ENCODE measurements around the gene COL6A1. TPM values are rescaled to one million over a fixed set of nuclear protein-coding genes. Genes with fewer than 3 reads are reported as not detected.

COL6A1 gene
- total RNA-seq, 1 donor from 2014 or later: 226 TPM

- H3K4me3 ChIP-seq (ENCODE audit: low read depth, low read length): no peak overlapping the region
- TF ChIP-seq CTCF (IDR thresholded peaks at IDR 0.05; ENCODE audit: insufficient read depth, low read length, poor library complexity, severe bottlenecking): no peak
- H3K36me3 ChIP-seq (ENCODE audit: control insufficient read depth, insufficient read depth, low read length): no peaks in the 10 kb centered on the region
- DNase-seq (ENCODE audit: low read depth): no peak
- H3K27me3 ChIP-seq (ENCODE audit: control insufficient read depth, insufficient read depth, low read length): peaks cover 2% of the 10 kb centered on the region
Measured at GRCh38 chr21:46048926-46049889, 67.6 kb downstream of the COL6A1 start.

- Histone ChIP-seq H3K36me3 (ENCODE audit: control insufficient read depth, insufficient read depth, low read length) (no peaks in the 10 kb centered on the region), H3K27me3 (ENCODE audit: control insufficient read depth, insufficient read depth, low read length) (peaks cover 2% of the 10 kb centered on the region), H3K4me3 (ENCODE audit: low read depth, low read length) (no peak overlapping the region)
- no peak for DNase-seq (ENCODE audit: low read depth)
- no peak for TF ChIP-seq CTCF (IDR thresholded peaks at IDR 0.05; ENCODE audit: insufficient read depth, low read length, poor library complexity, severe bottlenecking)
Measured at GRCh38 chr21:46049890-46050667, 68.5 kb downstream of the COL6A1 start.

- Histone ChIP-seq H3K36me3 (ENCODE audit: control insufficient read depth, insufficient read depth, low read length) (no peaks in the 10 kb centered on the region), H3K4me3 (ENCODE audit: low read depth, low read length) (no peak overlapping the region), H3K27me3 (ENCODE audit: control insufficient read depth, insufficient read depth, low read length) (peaks cover 2% of the 10 kb centered on the region)
- TF ChIP-seq CTCF (IDR thresholded peaks at IDR 0.05; ENCODE audit: insufficient read depth, low read length, poor library complexity, severe bottlenecking): no peak
- no peak for DNase-seq (ENCODE audit: low read depth)
Measured at GRCh38 chr21:46050668-46051378, 69.3 kb downstream of the COL6A1 start.

- H3K36me3 ChIP-seq (ENCODE audit: control insufficient read depth, insufficient read depth, low read length): no peaks in the 10 kb centered on the region
- no peak overlapping the region for H3K4me3 ChIP-seq (ENCODE audit: low read depth, low read length)
- no peak for DNase-seq (ENCODE audit: low read depth)
- peaks cover 2% of the 10 kb centered on the region for H3K27me3 ChIP-seq (ENCODE audit: control insufficient read depth, insufficient read depth, low read length)
- no peak for TF ChIP-seq CTCF (IDR thresholded peaks at IDR 0.05; ENCODE audit: insufficient read depth, low read length, poor library complexity, severe bottlenecking)
Measured at GRCh38 chr21:46051379-46051770, 69.8 kb downstream of the COL6A1 start.

- DNase-seq (ENCODE audit: low read depth): no peak
- H3K4me3 ChIP-seq (ENCODE audit: low read depth, low read length): no peak overlapping the region
Measured at GRCh38 chr21:46051821-46052675, 70.5 kb downstream of the COL6A1 start.

More at GRCh38 chr21:46051821-46052675, 70.5 kb downstream of the COL6A1 start:
- TF ChIP-seq CTCF (IDR thresholded peaks at IDR 0.05; ENCODE audit: insufficient read depth, low read length, poor library complexity, severe bottlenecking): no peak
- H3K36me3 ChIP-seq (ENCODE audit: control insufficient read depth, insufficient read depth, low read length): no peaks in the 10 kb centered on the region
- H3K27me3 ChIP-seq (ENCODE audit: control insufficient read depth, insufficient read depth, low read length): peaks cover 2% of the 10 kb centered on the region

All from kidney epithelial cell (primary cell).